A549 (cell line): ENCODE measurements around the gene PCED1B.

Source experiments
- EP300 ChIP-seq, 2 experiments: fragments of >200 bp; sonication (Bioruptor Twin); formaldehyde crosslinking; IDR thresholded peaks; 2 replicates in 1 of 2; 3 replicates in 1 of 2; pipeline ENCODE4 v1.6.1; 2016 to 2017
- TF ChIP-seq, protein P1 (sequence below): fragments of >200 bp; sonication (Bioruptor Twin); formaldehyde crosslinking; IDR thresholded peaks from 3 replicates; pipeline ENCODE4 v1.5.1; 2016

DNA sequence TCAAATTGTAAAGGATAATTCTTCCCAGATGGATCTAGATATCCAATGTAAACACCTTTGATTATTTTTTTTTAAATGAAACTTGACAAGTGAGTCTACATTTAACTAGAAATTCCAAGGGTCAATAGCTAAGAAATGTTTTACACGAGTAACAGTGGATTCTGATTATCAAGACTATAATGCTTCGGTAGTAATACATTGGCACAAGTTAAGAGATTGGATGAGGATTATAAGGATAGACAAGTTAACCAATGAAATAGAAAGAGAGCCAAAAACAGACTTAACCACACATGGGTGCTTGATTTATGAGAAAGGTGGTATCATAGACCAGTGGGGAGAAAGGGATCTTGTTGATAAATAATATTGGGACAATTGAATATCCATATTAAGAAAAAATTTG, 40.3 kb upstream of the PCED1B start:
- TF ChIP-seq, protein P1, sequence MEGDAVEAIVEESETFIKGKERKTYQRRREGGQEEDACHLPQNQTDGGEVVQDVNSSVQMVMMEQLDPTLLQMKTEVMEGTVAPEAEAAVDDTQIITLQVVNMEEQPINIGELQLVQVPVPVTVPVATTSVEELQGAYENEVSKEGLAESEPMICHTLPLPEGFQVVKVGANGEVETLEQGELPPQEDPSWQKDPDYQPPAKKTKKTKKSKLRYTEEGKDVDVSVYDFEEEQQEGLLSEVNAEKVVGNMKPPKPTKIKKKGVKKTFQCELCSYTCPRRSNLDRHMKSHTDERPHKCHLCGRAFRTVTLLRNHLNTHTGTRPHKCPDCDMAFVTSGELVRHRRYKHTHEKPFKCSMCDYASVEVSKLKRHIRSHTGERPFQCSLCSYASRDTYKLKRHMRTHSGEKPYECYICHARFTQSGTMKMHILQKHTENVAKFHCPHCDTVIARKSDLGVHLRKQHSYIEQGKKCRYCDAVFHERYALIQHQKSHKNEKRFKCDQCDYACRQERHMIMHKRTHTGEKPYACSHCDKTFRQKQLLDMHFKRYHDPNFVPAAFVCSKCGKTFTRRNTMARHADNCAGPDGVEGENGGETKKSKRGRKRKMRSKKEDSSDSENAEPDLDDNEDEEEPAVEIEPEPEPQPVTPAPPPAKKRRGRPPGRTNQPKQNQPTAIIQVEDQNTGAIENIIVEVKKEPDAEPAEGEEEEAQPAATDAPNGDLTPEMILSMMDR, result no peak
- TF ChIP-seq EP300 (IDR thresholded peaks at IDR 0.05), result no peak
